Measurements from ENCODE around the gene CBARP. TPM values are rescaled to one million over a fixed set of nuclear protein-coding genes. Genes with fewer than 3 reads are reported as not detected.
A peak's percentile ranks its signal among the peaks of the same experiment; 100 is the strongest.

CBARP gene
- total and polyA plus RNA-seq, 2 of the 13 experiments (the other 11 are each of a cell fraction or from before 2014, with no cell fraction given), result 1.2 to 1.4 TPM

GRCh38 chr19:1248139-1248785 lies 10.5 kb upstream of the CBARP start, which contains the start of gene MIDN (continued):
- TF ChIP-seq ZNF709 (CRISPR knock-in tag; IDR thresholded peaks at IDR 0.05) (no peak), ZNF629 (CRISPR knock-in tag; conservative IDR thresholded peaks at IDR 0.05) (no peak), POLR2AphosphoS5 (IDR thresholded peaks at IDR 0.05; ENCODE audit: low read depth, low read length) (peak; percentile 95), ZNF33A (CRISPR knock-in tag; IDR thresholded peaks at IDR 0.05; ENCODE audit: borderline replicate concordance) (no peak), ZNF572 (CRISPR knock-in tag; IDR thresholded peaks at IDR 0.05) (peak; percentile 87; the same call in 1 of the 2 replicates), GTF2F1 (IDR thresholded peaks at IDR 0.05; ENCODE audit: low read length) (peak; percentile 71; the same call in 1 of the 2 replicates), NCOA1 (CRISPR knock-in tag; IDR thresholded peaks at IDR 0.05) (no peak), ZNF710 (CRISPR knock-in tag; IDR thresholded peaks at IDR 0.05; ENCODE audit: borderline replicate concordance) (peak; percentile 76), ZNF329 (CRISPR knock-in tag; IDR thresholded peaks at IDR 0.05; ENCODE audit: low read depth) (no peak), ZBTB49 (CRISPR knock-in tag; IDR thresholded peaks at IDR 0.05; ENCODE audit: borderline replicate concordance) (no peak), IKZF1 (IDR thresholded peaks at IDR 0.05) (no peak), ZFP82 (CRISPR knock-in tag; IDR thresholded peaks at IDR 0.05; ENCODE audit: borderline replicate concordance) (no peak), ZBTB38 (CRISPR knock-in tag; IDR thresholded peaks at IDR 0.05) (no peak; the same call in 1 of the 2 replicates), ZFP91 (CRISPR knock-in tag; IDR thresholded peaks at IDR 0.05; ENCODE audit: borderline replicate concordance) (no peak; the same call in 1 of the 2 replicates), PRPF4 (IDR thresholded peaks at IDR 0.05; ENCODE audit: low read depth, low read length, poor library complexity, severe bottlenecking) (no peak), SCMH1 (CRISPR knock-in tag; IDR thresholded peaks at IDR 0.05; ENCODE audit: borderline replicate concordance) (no peak), LRRFIP1 (CRISPR knock-in tag; conservative IDR thresholded peaks at IDR 0.05) (no peak), ZFP36L1 (CRISPR knock-in tag; IDR thresholded peaks at IDR 0.05) (0 out of 2 replicates have a peak, but pooled peaks have one; percentile 63), ATF1 (CRISPR knock-in tag; IDR thresholded peaks at IDR 0.05) (no peak), ZIK1 (CRISPR knock-in tag; IDR thresholded peaks at IDR 0.05; ENCODE audit: borderline replicate concordance, low read depth) (no peak)
